ENCODE results near the gene FAM20B.

GRCh38 chr1:179058487-179059483, 33.1 kb downstream of the FAM20B start:
- TF ChIP-seq CTCF (IDR thresholded peaks at IDR 0.05) = no peak
- no peak for TF ChIP-seq POLR2A (IDR thresholded peaks at IDR 0.05)

Measured in adrenal gland (tissue), 5 donors.